NB4 (cell line): ENCODE measurements around the gene MBD4.

Source experiments
- MYC ChIP-seq: IDR thresholded peaks from 2 replicates; pipeline ENCODE4 v1.6.1; 2011; ENCODE audit warnings: low read depth, low read length
- POLR2A ChIP-seq: IDR thresholded peaks from 2 replicates; pipeline ENCODE4 v1.6.1; 2011; ENCODE audit warnings: mild to moderate bottlenecking; ENCODE audit not compliant: insufficient read length; ENCODE audit errors: extremely low read depth
- TF ChIP-seq, protein P1 (sequence below): IDR thresholded peaks from one replicate; pipeline ENCODE4 v1.5.1; 2012; ENCODE audit warnings: low read depth, low read length
- TF ChIP-seq, protein P2 (sequence below): IDR thresholded peaks from 2 replicates; pipeline ENCODE4 v1.6.1; 2011; ENCODE audit warnings: low read depth, low read length

- TF ChIP-seq, protein P1, sequence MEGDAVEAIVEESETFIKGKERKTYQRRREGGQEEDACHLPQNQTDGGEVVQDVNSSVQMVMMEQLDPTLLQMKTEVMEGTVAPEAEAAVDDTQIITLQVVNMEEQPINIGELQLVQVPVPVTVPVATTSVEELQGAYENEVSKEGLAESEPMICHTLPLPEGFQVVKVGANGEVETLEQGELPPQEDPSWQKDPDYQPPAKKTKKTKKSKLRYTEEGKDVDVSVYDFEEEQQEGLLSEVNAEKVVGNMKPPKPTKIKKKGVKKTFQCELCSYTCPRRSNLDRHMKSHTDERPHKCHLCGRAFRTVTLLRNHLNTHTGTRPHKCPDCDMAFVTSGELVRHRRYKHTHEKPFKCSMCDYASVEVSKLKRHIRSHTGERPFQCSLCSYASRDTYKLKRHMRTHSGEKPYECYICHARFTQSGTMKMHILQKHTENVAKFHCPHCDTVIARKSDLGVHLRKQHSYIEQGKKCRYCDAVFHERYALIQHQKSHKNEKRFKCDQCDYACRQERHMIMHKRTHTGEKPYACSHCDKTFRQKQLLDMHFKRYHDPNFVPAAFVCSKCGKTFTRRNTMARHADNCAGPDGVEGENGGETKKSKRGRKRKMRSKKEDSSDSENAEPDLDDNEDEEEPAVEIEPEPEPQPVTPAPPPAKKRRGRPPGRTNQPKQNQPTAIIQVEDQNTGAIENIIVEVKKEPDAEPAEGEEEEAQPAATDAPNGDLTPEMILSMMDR: no peak
- no peak for TF ChIP-seq POLR2A
- TF ChIP-seq MYC: no peak
- TF ChIP-seq, protein P2, sequence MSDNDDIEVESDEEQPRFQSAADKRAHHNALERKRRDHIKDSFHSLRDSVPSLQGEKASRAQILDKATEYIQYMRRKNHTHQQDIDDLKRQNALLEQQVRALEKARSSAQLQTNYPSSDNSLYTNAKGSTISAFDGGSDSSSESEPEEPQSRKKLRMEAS: no peak
Measured at GRCh38 chr3:129424185-129424841, 15.4 kb downstream of the MBD4 start.
